CD4-positive, alpha-beta T cell (primary cell): ENCODE measurements around the gene ZDHHC3. TPM values are rescaled to one million over a fixed set of nuclear protein-coding genes. Genes with fewer than 3 reads are reported as not detected.

Source experiments
- ATAC-seq: fragments of 200-7000 bp; cut with Tn5 transposase; one replicate; pipeline ENCODE4 v1.10.0; 2022; ENCODE audit warnings: mild to moderate bottlenecking; ENCODE audit not compliant: poor library complexity
- CTCF ChIA-PET: fragments of 350-600 bp; sonication (Branson Sonifier 250); formaldehyde crosslinking; loops from one replicate; lab custom pipeline; 2021; ENCODE audit warnings: antibody characterized with exemption, inconsistent platforms; lab: Charles Lee
- POLR2A ChIA-PET: fragments of 350-600 bp; sonication (Branson Sonifier 250); formaldehyde crosslinking; loops from one replicate; lab custom pipeline; 2021; ENCODE audit warnings: antibody characterized with exemption, inconsistent platforms; lab: Charles Lee
- DNase-seq, 14 experiments: peaks; one replicate each; pipeline ENCODE4 v3.0.0-alpha.2; 2013 to 2020; ENCODE audit warnings: mixed read lengths in 2 of 14
- H3K27ac ChIP-seq, 2 donors: one replicate each; pipeline versions ENCODE4 v1.5.1 to v1.7.0; 2013; ENCODE audit warnings: low read length in 2 of 2, low read depth in 1 of 2, mild to moderate bottlenecking in 1 of 2
- H3K27me3 ChIP-seq, 2 experiments: 1 replicate in 1 of 2; 2 replicates in 1 of 2; pipeline versions ENCODE4 v1.6.1 to v1.7.0; 2013; ENCODE audit warnings: low read length in 2 of 2, control low read depth in 1 of 2, mild to moderate bottlenecking in 1 of 2, moderate library complexity in 1 of 2; ENCODE audit not compliant: insufficient read depth in 2 of 2, control insufficient read depth in 1 of 2
- H3K36me3 ChIP-seq: one replicate; pipeline ENCODE4 v1.6.1; 2013; ENCODE audit warnings: low read length, control low read depth; ENCODE audit not compliant: insufficient read depth
- H3K4me1 ChIP-seq: one replicate; pipeline ENCODE4 v1.6.1; 2013; ENCODE audit warnings: low read length, control low read depth; ENCODE audit not compliant: insufficient read depth
- H3K4me3 ChIP-seq: one replicate; pipeline ENCODE4 v1.5.1; 2013; ENCODE audit warnings: mild to moderate bottlenecking, low read length, moderate library complexity
- H3K9me3 ChIP-seq, 2 experiments: 1 replicate in 1 of 2; 2 replicates in 1 of 2; pipeline versions ENCODE4 v1.6.1 to v1.7.0; 2013; ENCODE audit warnings: low read length in 2 of 2, mild to moderate bottlenecking in 2 of 2, control low read depth in 1 of 2, moderate library complexity in 1 of 2; ENCODE audit not compliant: control insufficient read depth in 1 of 2, insufficient read depth in 1 of 2
- H3K27ac Mint-ChIP-seq: one replicate; pipeline ENCODE4 v1.8.0; 2020; ENCODE audit warnings: mixed read lengths
- H3K27me3 Mint-ChIP-seq: one replicate; pipeline ENCODE4 v1.8.0; 2021; ENCODE audit warnings: mixed read lengths
- H3K36me3 Mint-ChIP-seq: one replicate; pipeline ENCODE4 v1.8.0; 2021; ENCODE audit warnings: low read depth, mixed read lengths
- H3K4me1 Mint-ChIP-seq: one replicate; pipeline ENCODE4 v1.8.0; 2021; ENCODE audit warnings: low read depth, mixed read lengths
- H3K4me3 Mint-ChIP-seq: one replicate; pipeline ENCODE4 v1.8.0; 2020; ENCODE audit warnings: mild to moderate bottlenecking, mixed read lengths
- H3K9me3 Mint-ChIP-seq: one replicate; pipeline ENCODE4 v1.8.0; 2020; ENCODE audit warnings: mixed read lengths
- CTCF ChIP-seq: fragments of 200-600 bp; IDR thresholded peaks from one replicate; pipeline ENCODE4 v1.8.0; 2022; ENCODE audit warnings: antibody characterized with exemption, mild to moderate bottlenecking
- intact Hi-C, 2 experiments: fragments of 100-400 bp; cut with DNase I in 1 of 2; cut with micrococcal nuclease in 1 of 2; formaldehyde crosslinking; loops; one replicate each; pipeline versions ENCODE4 v1.15.1 to v1.9.0; 2023 to 2025; cut with DNase I, micrococcal nuclease
- total RNA-seq, 174 experiments: library from RNA in 2 of 174; stranded (reverse) in 2 of 174; gene quantifications; one replicate each; pipeline ENCODE4 v1.2.3 and lab custom pipeline; 2021 to 2026

The ZDHHC3 gene
- total RNA-seq, 2 experiments from 2014 or later: 34.4 to 34.6 TPM

GRCh38 chr3:44942202-44942921 is 33.6 kb downstream of the ZDHHC3 start:
- no peaks in the 10 kb centered on the region for H3K4me1 ChIP-seq
- H3K4me3 ChIP-seq: no peak overlapping the region
- POLR2A ChIA-PET: no interaction called here
- Mint-ChIP-seq H3K27ac (no peak overlapping the region), H3K9me3 (no peaks in the 10 kb centered on the region), H3K4me1 (no peaks in the 10 kb centered on the region), H3K27me3 (no peaks in the 10 kb centered on the region), H3K4me3 (no peak overlapping the region), H3K36me3 (peaks cover 90% of the 10 kb centered on the region)
- no peak for ATAC-seq
- CTCF ChIA-PET: no interaction called here
- DNase-seq: no peak
- H3K9me3 ChIP-seq: no peaks in the 10 kb centered on the region
- H3K36me3 ChIP-seq: peaks cover 69% of the 10 kb centered on the region
- no peak for TF ChIP-seq CTCF
- no peak overlapping the region for H3K27ac ChIP-seq
- intact Hi-C loops: no loop called here
- no peaks in the 10 kb centered on the region for H3K27me3 ChIP-seq

GRCh38 chr3:44939581-44940036 is 36.4 kb downstream of the ZDHHC3 start:
- Histone ChIP-seq H3K27me3 (no peaks in the 10 kb centered on the region), H3K36me3 (peaks cover 55% of the 10 kb centered on the region), H3K9me3 (no peaks in the 10 kb centered on the region), H3K27ac (no peak overlapping the region), H3K4me1 (no peaks in the 10 kb centered on the region), H3K4me3 (no peak overlapping the region)
- H3K27me3 Mint-ChIP-seq: no peaks in the 10 kb centered on the region
- CTCF ChIA-PET: no interaction called here
- POLR2A ChIA-PET: no interaction called here
- DNase-seq: no peak
- intact Hi-C loops: no loop called here
- H3K4me1 Mint-ChIP-seq: peaks cover 10% of the 10 kb centered on the region
- no peak overlapping the region for H3K27ac Mint-ChIP-seq
- no peaks in the 10 kb centered on the region for H3K9me3 Mint-ChIP-seq
- H3K36me3 Mint-ChIP-seq: peaks cover 81% of the 10 kb centered on the region
- no peak for TF ChIP-seq CTCF
- no peak overlapping the region for H3K4me3 Mint-ChIP-seq
- no peak for ATAC-seq

GRCh38 chr3:44932986-44933944 is 42.7 kb downstream of the ZDHHC3 start:
- H3K9me3 ChIP-seq: no peaks in the 10 kb centered on the region
- H3K4me3 ChIP-seq: no peak overlapping the region
- H3K36me3 Mint-ChIP-seq: peaks cover 75% of the 10 kb centered on the region

More at GRCh38 chr3:44932986-44933944, 42.7 kb downstream of the ZDHHC3 start:
- H3K27me3 Mint-ChIP-seq: no peaks in the 10 kb centered on the region
- no peaks in the 10 kb centered on the region for H3K27me3 ChIP-seq
- intact Hi-C loops: no loop called here
- ATAC-seq (no peak), DNase-seq (no peak)
- H3K9me3 Mint-ChIP-seq: no peaks in the 10 kb centered on the region
- POLR2A ChIA-PET: no interaction called here
- peaks cover 10% of the 10 kb centered on the region for H3K4me1 Mint-ChIP-seq
- TF ChIP-seq CTCF: no peak
- no peak overlapping the region for H3K27ac ChIP-seq
- H3K4me3 Mint-ChIP-seq: no peak overlapping the region
- peaks cover 59% of the 10 kb centered on the region for H3K36me3 ChIP-seq
- CTCF ChIA-PET: interaction anchor here (0.6 kb wide), 1 partner anchor 120 kb away, joined by 3 read pairs; no protein-coding TSS in a partner anchor
- H3K4me1 ChIP-seq: no peaks in the 10 kb centered on the region
- no peak overlapping the region for H3K27ac Mint-ChIP-seq
